Measurements from ENCODE around the gene CIAO2B.

GRCh38 chr16:66949472-66949871 is 15.3 kb upstream of the CIAO2B start:
- TF ChIP-seq FOXK2 (IDR thresholded peaks at IDR 0.05), result no peak
- no peak for TF ChIP-seq FOXM1 (IDR thresholded peaks at IDR 0.05; ENCODE audit: borderline replicate concordance)
- no peak for TF ChIP-seq SP1 (IDR thresholded peaks at IDR 0.05)
- TF ChIP-seq BHLHE40 (IDR thresholded peaks at IDR 0.05; ENCODE audit: borderline replicate concordance), result no peak
- no peak for TF ChIP-seq FOXA1 (IDR thresholded peaks at IDR 0.05)
- TF ChIP-seq ARNT (IDR thresholded peaks at IDR 0.05), result no peak
- TF ChIP-seq ELF4 (IDR thresholded peaks at IDR 0.05), result no peak
- TF ChIP-seq SUZ12 (IDR thresholded peaks at IDR 0.05), result no peak
- no peak for TF ChIP-seq LEF1 (IDR thresholded peaks at IDR 0.05; ENCODE audit: borderline replicate concordance)
- TF ChIP-seq PKNOX1 (IDR thresholded peaks at IDR 0.05), result no peak
